Activated CD4-positive, alpha-beta T cell treated with anti-CD3 and anti-CD28 coated beads for 48 hours (primary cell): ENCODE data around the gene XYLT1.
"Not testable (repeated sequence)": the region's sequence is repeated elsewhere in the genome, so short reads cannot be mapped to it uniquely, and the experiment has no call there.

Experiments used
- DNase-seq: peaks from one replicate; pipeline ENCODE4 v3.0.0-alpha.2; 2020

Gene XYLT1

DNA sequence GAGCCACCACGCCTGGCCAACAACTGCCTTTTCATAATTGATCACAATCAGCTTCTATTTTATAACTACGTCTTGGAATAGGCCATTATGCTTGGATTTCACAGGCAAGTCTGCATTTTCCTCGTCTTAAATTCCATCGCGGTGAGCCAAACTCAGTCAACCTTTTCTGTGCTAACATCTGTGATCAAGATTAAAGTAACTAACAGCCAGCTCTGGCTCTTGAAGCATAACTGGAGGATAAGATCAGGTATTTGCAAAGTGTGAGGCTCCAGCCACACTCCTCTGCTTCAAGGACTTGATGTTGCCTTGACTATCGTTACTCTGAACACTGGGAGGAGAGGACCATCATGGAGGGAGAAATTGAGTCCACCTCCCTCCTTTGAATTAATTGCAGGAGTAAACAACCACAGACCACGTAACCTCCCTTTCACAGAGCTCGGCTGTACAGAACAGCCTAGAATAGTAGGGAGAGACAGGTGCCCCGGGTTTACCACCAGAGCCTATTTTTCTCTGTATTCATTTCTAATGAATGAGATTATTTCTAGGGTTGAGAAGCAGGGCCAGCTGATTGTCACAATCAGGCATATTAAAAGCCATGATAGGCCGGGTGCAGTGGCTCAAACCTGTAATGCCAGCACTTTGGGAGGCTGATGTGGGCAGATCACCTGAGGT is 143.0 kb downstream of the XYLT1 start:
- DNase-seq = no peak

DNA sequence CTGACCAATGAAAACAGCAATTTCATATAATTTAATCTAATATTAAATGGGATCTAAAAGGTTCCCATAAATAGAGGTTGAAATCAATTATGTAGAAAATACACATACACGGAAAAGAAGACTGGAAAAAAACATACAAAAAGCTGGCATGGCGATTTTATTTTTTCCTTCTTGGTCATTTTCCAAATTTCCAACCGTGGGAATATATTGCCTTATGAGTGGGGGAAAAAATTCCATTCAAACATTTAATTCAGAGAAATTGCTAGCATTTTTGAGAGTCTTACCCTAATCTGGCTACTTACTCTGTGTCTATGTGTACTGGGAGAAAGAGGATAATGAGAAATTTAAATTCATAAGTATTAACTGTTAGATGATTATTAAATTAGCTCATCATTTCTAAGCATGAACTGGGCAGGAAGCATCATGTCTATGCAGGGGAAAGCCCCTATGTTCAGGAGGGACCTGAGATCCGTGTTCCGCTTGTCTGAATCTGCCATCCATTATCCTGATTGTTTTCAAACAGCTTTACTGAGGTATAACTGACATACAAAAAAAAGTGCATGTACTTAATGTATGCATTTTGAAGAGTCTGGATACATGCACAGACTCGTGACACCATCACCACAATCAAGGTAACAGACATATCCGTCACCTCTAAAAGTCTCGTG is 145.2 kb downstream of the XYLT1 start:
- no peak for DNase-seq

DNA sequence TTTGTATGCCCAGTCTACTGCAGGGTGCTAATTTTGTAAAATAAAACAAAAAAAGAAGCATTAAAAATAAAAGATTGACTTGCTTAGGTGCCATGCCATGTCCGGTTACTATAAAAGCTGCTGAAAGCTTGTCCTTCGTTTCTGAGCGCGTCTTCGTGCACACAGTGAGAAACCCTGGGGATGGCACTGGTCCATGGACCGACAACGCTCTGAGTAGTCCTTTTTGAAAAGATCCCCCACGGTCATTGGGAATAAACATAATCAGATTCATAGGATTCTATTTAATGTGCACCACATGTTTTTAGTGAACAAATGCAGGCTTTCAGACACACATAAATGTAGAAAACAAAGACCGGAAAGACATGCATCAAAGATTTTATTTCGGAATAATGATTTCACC is 146.3 kb downstream of the XYLT1 start:
- DNase-seq = no peak

DNA sequence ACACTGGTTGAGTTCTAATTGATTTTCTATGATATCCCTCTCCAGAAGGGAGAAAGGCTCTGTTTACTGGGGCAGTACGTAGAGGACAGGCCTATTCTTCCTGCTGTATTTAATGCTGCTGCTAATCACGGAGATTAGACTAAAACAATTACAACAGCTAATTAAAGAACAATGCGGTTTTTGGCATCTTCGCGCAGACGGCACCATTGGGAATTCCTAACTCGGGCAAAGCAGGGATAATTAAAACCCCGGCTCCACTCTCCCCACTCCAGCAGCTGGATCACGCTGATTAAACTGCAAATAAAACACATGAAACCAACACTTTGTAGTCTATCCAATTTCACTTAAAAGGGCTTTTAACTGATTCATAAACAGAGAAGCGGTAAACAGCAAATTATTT is 147.6 kb downstream of the XYLT1 start:
- no peak for DNase-seq

DNA sequence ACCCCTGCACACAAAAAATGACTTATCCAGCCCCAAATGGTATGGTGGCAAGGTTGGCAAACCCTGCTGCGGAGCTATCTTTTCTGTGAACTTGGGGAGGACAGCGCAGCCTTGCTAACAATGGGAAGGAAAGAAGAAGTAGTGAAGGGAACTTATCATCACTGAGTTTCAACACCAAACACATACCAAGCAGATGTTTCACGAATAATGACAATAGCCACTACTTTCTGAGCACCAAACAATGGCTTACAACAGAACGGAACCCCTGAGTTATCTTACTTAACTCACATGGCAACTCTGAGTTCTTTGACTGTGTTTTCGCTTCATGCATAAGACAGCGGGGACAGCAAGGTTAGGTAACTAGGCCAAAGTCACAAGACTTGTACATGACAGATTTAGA is 148.9 kb downstream of the XYLT1 start:
- no peak for DNase-seq

DNA sequence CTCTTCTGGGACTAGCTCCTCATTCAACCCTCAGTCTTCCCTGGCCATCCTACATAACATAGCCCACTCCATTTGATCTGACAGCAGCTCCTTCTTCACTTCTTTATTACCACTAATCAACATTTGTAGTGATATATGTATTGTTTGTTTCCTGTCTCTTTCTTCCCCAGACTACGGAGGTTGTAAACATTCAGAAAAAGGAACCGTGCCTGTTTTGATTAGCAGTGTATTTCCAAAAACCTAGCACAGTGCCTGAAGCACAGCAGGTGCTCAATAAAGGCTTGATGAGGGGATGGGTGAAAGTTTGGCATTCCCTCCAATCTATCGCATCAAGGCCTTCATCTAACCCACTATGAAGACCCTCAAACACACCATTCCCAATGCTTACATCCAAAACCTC is 150.8 kb downstream of the XYLT1 start:
- no peak for DNase-seq

DNA sequence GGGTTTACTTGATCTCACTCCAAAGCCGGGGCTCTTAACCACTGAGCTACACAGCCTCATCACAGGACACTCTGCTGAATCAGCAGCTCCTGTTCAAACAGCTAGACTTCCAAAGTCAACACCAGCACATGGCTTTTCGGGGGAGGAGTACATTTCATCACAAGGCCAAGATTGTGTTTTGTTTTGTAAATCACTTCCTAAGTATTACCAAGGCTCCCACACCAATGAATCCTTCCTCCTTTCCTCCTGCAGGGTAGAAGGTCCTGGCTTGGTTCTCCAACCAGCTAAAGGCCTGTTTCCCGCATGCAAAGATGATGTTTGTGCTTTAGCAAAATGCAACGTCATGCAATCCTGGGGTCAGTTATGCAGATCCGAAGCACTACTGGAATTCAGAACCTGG is 152.5 kb downstream of the XYLT1 start:
- DNase-seq = no peak

DNA sequence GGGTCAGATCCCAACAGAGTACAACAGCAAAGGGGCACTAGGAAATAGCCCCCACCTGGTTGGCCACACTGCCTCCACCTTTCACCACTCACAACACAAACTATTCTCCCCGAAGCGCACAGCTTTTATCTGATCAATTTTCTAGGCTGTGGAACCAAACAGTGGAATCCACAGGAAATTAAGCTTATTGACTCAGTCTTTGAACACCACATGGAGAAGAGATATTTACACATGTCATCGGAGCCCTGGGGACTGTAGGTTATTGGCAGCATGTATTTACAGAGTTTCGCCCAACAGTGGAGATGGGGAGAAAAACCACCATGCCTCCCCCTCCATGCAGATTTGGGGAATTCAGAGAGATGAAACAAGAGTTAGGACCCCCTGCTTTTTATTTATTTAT is 154.8 kb downstream of the XYLT1 start:
- no peak for DNase-seq

DNA sequence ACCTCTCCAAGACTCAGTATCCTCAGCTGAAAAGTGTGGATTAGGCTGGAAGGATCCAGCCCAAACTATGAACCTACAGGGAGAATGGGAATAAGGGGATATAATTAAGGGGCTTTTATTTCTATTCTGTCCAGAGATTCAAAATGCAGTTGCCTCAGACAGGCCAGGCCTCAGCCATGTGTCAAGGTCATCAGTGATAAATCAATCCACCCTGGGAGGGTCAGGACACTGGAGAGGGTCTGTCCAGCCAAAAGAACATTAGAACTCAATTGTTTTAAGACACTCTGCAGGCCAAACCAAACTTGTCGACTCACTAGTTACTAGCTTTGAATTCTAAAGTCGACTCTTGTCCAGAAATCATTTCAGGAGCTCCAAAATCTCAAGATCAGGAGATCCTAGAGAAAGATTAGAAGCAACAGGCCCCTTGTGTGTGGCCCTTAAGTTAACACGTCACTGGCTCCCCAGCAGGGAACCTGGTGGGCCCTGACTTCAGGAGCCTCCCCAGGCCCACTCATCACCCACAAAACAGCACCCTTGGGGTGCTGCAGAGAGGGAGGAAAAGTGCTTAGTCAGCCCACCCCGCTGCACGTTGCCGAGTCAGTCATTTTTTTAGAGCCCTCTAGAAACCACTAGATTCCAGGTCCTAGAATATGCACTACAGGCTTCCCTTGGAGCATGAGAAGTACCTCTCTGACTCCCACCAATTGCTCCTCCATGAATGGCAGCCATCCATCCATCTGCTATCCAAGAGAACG is 156.8 kb downstream of the XYLT1 start:
- no peak for DNase-seq

DNA sequence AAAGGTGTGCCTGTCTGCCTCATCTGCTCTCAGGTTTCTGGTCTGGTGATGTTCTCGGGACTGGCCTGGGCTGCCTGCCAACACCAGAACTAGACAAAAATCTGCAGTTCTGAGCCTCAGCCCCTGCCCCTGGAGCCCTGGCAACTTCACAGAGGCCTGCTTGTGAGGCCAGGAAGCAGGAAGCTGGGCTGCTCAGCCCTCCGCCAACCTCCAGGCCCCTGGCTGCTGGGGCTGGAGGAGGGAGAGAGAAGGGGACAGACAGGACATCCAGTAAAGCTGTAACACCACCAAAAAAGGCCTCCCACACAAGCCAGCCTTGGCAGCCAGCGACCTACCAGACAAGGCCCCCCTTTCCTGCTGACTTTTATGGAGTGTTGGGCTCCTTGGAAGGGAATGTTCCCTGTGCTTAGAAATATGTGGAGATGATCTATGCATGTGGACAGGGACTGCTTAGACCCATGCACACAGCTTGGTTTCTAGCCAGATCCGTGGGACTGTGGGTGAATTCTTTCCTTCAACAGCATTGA is 157.6 kb downstream of the XYLT1 start:
- no peak for DNase-seq

DNA sequence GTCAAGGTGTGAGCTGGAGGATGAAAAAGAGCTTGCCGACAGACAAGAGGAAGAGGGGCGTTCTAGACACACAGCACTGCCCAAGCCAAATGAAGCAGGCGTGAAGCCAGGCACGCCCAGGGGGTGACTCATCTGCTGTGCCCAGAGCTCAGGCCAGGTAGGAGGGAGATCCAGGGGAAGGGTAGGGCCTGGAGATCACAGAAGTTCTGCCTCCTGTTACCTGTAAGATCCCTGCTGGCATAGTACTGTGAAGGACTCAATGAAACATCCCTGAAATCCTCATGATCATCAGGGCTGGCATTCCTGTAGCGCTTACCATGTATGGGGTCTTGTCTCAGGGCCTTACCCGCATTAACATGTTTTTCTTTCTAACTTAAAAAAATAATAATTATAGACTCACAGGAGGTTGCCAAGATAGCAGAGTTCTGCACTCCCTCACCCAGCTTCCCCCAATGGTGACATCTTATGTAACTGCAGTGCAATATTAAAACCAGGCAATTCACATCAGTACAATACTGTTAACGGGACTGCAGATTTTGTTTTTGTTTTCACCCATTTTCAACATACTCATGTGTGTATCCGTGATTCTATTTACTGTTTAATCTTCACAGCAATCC is 158.6 kb downstream of the XYLT1 start:
- DNase-seq = no peak

DNA sequence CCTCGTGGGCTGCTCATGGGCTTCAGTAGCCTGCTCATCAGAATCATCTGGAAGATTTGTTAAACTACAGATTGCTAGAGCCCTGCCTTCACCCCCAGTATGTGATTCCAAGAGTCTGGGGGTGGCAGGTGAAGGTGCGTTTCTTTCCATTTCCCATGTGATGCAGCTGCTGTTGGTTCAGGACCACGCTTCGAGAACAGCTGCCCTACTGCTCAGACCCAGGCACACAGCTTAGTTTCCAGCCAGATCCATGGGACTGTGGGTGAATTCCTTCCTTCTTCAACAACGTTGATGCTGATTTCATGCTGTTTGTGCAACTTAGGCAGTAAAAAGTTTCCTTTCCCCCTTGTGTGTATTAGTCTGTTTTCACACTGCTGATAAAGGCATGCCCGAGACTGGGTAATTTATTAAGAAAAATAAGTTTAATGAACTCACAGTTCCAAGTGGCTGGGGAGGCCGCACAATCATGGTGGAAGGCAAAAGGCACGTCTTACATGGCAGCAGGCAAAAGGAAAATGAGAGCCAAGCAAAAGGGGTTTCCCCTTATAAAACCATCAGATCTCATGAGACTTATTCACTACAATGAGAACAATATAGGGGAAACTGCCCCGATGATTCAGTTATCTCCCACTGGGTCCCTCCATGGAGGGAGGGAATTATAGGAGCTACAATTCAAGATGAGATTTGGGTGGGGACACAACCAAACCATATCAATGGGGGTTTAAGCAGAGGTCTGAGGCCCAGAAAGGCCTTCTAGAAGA is 159.2 kb downstream of the XYLT1 start:
- DNase-seq = no peak

DNA sequence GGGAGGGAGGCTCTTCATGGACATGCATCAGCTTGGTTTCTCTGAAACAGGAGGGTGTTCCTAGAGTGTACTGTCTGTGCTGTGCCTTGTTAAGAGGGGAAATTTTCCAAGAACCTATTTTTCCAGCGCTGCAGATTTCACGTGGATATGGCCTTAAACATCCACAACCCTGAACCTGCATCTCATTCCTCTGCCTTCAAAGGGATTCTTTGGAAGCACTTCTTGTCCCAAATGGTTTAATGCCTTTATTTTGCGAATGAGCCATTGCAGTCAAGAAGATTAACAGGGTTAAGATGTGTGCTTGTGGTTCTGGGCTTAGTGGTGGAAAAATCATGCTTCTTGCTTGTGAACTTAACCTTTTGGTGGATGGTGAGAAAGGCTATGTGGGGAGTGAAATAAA is 161.2 kb downstream of the XYLT1 start:
- DNase-seq = no peak

DNA sequence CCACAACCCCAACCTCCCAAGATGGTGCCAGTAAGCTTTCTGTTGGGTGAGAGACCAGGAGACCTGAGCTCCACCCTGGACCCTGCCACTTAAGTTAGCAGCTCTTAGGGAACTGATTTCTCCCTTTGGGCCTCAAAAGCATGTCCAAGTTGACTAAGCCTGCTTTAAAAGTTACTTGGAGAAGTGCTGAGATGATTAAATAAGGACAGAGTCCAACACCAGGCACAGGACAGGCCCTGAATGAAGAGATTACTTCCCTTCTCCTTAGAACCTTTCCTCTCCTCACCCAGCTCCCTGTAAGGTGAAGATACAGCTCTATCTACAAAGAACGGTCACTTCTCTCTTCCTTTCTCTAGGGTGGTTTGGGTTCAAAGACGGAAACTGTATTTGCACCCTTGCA is 162.6 kb downstream of the XYLT1 start:
- no peak for DNase-seq

DNA sequence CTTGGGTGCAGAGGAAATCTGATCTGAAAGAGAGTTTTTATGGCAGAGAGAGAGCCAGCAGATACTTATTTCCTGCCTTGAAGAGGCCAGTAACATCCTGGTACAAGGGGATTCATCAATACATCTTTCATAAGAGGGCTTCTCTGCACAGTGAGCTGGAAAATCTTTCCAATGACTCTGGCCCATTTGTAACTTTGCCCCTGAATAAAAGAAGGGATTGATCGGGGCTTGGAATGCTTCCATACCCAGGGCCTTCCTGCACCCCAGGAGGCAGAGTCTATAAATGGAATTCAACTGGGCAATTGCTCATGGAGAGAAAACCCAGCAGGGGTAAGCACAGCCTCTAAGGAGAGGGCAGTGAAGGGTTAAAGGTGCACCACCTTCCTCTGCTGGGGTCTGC is 163.3 kb downstream of the XYLT1 start:
- no peak for DNase-seq

DNA sequence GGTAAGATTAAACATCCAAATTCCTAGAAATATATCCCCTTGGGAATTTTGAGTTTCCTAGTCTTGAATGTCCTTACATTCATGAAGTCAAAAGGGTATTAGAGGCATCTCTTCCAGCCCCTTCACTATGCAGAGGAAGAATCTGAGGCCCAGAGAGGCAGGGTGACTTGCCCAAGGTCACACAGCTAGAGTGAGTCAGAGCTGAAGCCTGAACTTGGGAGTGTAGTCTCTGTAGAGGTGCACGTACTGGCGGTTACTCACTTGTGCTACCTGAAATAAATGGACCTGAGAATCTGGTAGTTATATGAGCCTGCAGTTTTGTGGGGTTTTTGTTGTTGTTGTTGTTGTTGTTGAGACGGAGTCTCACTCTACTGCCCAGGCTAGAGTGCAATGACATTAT is 164.0 kb downstream of the XYLT1 start:
- DNase-seq = peak; percentile 7

DNA sequence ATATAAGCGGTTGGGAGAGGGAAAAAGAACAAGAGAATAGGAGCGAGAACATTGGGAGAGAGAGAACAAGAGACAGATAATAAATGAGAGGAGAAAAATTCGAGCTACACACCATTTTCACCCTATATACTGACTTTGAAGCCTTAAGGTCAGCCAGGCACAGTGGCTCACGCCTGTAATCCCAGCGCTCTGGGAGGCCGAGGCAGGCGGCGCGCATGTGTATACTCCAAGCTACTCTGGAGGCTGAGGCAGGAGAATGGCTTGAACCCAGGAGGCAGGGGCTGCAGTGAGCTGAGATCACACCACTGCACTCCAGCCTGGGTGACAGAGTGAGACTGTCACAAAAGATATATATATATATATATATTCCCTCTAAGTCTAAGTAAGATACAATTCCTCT is 164.5 kb downstream of the XYLT1 start:
- DNase-seq = not testable (repeated sequence)

DNA sequence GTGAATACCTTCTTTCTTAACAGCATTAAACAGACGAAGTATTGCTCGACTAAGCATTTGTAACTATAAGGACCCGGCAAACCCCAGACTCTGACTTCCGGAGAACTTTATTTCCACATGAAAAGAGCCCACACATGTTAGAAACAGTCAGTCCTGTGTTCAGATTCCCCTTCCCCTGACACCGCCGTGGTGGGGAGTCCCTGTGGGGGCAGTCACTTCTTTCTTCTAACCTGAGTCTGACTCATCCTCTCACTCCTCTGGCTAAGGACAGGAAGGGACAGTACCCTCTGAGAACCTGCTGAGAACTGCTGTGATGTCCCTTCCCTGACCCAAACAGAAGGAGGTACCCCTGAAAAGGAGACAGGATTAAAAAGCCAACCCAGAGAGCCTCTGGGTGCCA is 165.1 kb downstream of the XYLT1 start:
- DNase-seq = peak; percentile 57

DNA sequence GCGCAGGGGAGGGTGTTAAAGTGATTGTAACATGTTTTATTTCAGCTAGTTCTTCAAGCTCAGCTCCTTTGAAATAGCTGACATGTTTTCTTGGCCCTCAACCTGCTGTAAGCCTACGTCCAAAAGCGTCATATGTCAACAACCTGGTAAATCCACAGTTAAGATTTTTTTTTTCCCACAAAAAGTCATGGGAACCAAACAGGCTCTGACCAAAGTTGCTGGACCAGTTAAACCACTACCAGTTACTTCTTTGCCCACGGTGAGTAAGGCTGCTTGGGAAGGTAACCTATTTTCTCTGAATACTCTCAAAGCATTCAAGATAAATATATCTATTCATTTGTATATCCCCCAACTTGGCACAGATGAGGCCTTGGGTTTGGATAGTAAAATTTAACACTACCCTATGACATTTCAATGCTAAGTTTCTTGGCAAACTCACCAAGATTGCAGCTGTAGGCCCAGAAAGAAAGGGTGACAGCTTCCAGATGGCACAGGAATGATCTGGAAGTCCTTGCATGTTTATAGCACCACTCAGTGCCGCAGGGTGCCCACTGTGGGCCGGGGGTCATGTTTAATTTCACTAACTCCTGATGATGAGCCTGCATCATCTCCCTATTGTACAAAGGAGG is 166.2 kb downstream of the XYLT1 start:
- no peak for DNase-seq

DNA sequence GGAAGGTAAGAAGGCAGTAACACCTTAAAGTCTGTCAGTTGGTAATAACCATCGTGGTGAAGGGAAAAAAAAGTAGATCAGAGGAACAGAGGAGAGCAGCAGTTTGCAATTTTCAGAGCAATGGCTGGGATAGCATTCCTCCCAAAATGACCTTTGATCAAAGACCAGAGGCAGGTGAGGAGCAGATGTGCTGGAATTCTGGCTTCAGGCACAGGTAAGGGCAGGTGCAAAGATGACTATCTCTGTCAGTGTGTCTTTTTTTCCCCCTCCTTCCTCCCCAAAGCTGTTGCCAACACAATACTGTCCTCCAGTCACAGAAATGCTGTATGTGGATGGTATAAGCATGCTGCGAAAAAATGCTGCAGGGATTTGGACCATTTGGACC is 166.7 kb downstream of the XYLT1 start:
- no peak for DNase-seq

DNA sequence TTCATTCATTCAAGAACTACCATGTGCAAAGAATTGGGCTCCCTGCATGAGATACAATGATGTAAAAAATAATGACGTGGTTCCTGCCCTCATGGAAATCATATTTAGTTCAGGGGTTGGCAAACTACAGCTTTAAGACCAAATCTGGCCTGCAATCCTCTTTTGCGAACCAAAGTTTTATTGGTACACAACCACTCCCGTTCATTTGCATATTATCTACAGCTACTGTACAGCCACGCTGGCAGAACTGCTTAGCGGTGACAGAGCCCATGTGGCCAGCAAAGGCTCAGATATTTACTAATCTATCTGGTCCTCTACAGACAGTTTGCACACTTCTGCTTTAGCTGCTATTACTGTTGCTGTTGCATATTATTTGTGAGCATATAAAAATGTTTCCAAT is 167.7 kb downstream of the XYLT1 start:
- DNase-seq = no peak

DNA sequence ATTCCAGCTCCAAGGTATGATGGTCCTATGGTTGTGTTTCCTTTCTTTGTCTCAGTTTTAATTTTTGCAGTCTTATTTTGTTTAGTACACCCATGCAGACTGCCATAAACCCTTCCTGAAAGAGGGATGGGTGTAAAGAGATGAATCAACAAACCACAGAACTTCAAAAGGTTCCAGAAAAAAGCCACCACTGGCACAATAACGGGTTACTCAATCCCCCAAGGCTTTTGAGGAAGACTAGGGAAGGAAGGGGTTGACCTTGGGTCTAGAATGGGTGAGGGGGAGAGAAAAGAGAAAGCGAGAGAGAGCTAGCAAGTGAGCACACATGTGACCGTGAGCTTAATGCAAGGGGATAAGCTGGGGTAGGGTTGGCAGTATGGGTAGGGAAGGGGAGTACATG is 168.1 kb downstream of the XYLT1 start:
- no peak for DNase-seq
